Liver (tissue), 9 donors: ENCODE results near the gene CNOT3. TPM values are rescaled to one million over a fixed set of nuclear protein-coding genes. Genes with fewer than 3 reads are reported as not detected.

ENCODE experiments used
- DNase-seq: peaks from one replicate; pipeline ENCODE4 v3.0.0-alpha.2; 2017; ENCODE audit warnings: low spot score
- H3K27ac ChIP-seq, 2 donors: one replicate each; pipeline ENCODE4 v1.7.0; 2013; ENCODE audit warnings: inconsistent platforms in 2 of 2, low read length in 2 of 2, control low read depth in 1 of 2, low read depth in 1 of 2, mild to moderate bottlenecking in 1 of 2
- H3K27me3 ChIP-seq, 4 donors: one replicate each; pipeline versions ENCODE4 v1.6.1 to v1.7.0; 2013; ENCODE audit warnings: low read length in 3 of 4, inconsistent platforms in 1 of 4, mild to moderate bottlenecking in 1 of 4, moderate library complexity in 1 of 4; ENCODE audit not compliant: control insufficient read depth in 4 of 4, insufficient read depth in 4 of 4
- H3K36me3 ChIP-seq, 4 donors: one replicate each; pipeline versions ENCODE4 v1.6.1 to v1.7.0; 2013; ENCODE audit warnings: low read length in 3 of 4, mild to moderate bottlenecking in 3 of 4, low read depth in 1 of 4, moderate library complexity in 1 of 4; ENCODE audit not compliant: control insufficient read depth in 4 of 4, insufficient read depth in 3 of 4
- H3K4me1 ChIP-seq, 4 donors: one replicate each; pipeline versions ENCODE4 v1.6.1 to v1.7.0; 2013; ENCODE audit warnings: low read length in 3 of 4, mild to moderate bottlenecking in 3 of 4, moderate library complexity in 1 of 4; ENCODE audit not compliant: control insufficient read depth in 4 of 4, insufficient read depth in 4 of 4
- H3K4me3 ChIP-seq, 3 donors: one replicate each; pipeline versions ENCODE4 v1.6.1 to v1.7.0; 2013; ENCODE audit warnings: low read length in 3 of 3, control low read depth in 1 of 3, low read depth in 1 of 3, mild to moderate bottlenecking in 1 of 3
- H3K9ac ChIP-seq, 2 donors: one replicate each; pipeline ENCODE4 v1.7.0; 2013; ENCODE audit warnings: low read length in 2 of 2, mild to moderate bottlenecking in 2 of 2, moderate library complexity in 2 of 2, control low read depth in 1 of 2, low read depth in 1 of 2
- H3K9me3 ChIP-seq, 4 donors: one replicate each; pipeline versions ENCODE4 v1.6.1 to v1.7.0; 2013; ENCODE audit warnings: low read length in 3 of 4; ENCODE audit not compliant: control insufficient read depth in 4 of 4
- ATF3 ChIP-seq: IDR thresholded peaks from 2 replicates; pipeline ENCODE4 v1.6.1; 2016; ENCODE audit warnings: antibody characterized with exemption
- EGR1 ChIP-seq, 2 donors: IDR thresholded peaks; 2 replicates each; pipeline ENCODE4 v1.6.1; 2016 to 2018; ENCODE audit warnings: antibody characterized with exemption in 2 of 2, low read depth in 2 of 2
- FOXA1 ChIP-seq: IDR thresholded peaks from 2 replicates; pipeline ENCODE4 v1.6.1; 2016; ENCODE audit warnings: antibody characterized with exemption
- FOXA2 ChIP-seq: IDR thresholded peaks from 2 replicates; pipeline ENCODE4 v1.6.1; 2016; ENCODE audit warnings: antibody characterized with exemption
- GABPA ChIP-seq, 2 donors: IDR thresholded peaks in 1 of 2; conservative IDR thresholded peaks in 1 of 2; 2 replicates each; pipeline ENCODE4 v1.6.1; 2016; ENCODE audit warnings: antibody characterized with exemption in 2 of 2, mild to moderate bottlenecking in 1 of 2, moderate library complexity in 1 of 2
- HNF4A ChIP-seq, 2 donors: conservative IDR thresholded peaks; 2 replicates each; pipeline ENCODE4 v1.6.1; 2016; ENCODE audit warnings: antibody characterized with exemption in 2 of 2, mild to moderate bottlenecking in 2 of 2
- HNF4G ChIP-seq: IDR thresholded peaks from 2 replicates; pipeline ENCODE4 v1.6.1; 2016; ENCODE audit warnings: antibody characterized with exemption
- JUND ChIP-seq, 2 donors: IDR thresholded peaks; 2 replicates each; pipeline ENCODE4 v1.6.1; 2016; ENCODE audit warnings: antibody characterized with exemption in 2 of 2
- NR2F2 ChIP-seq: IDR thresholded peaks from 2 replicates; pipeline ENCODE4 v1.6.1; 2016; ENCODE audit warnings: antibody characterized with exemption
- RAD21 ChIP-seq, 2 donors: IDR thresholded peaks; 2 replicates each; pipeline ENCODE4 v1.6.1; 2016; ENCODE audit warnings: antibody characterized with exemption in 2 of 2, mild to moderate bottlenecking in 2 of 2
- REST ChIP-seq: IDR thresholded peaks from 2 replicates; pipeline ENCODE4 v1.6.1; 2016; ENCODE audit warnings: antibody characterized with exemption, mild to moderate bottlenecking
- RXRA ChIP-seq, 2 donors: IDR thresholded peaks; 2 replicates each; pipeline ENCODE4 v1.6.1; 2017 to 2018; ENCODE audit warnings: antibody characterized with exemption in 2 of 2, mild to moderate bottlenecking in 1 of 2
- TAF1 ChIP-seq: conservative IDR thresholded peaks from 2 replicates; pipeline ENCODE4 v1.6.1; 2016; ENCODE audit warnings: antibody characterized with exemption, mild to moderate bottlenecking
- YY1 ChIP-seq: IDR thresholded peaks from 2 replicates; pipeline ENCODE4 v1.6.1; 2016; ENCODE audit warnings: antibody characterized with exemption, mild to moderate bottlenecking
- WGBS: extraction: QIAGEN DNeasy Blood & Tissue Kit; methylation state at CpG from one replicate; pipeline ENCODE4 v1.1.7; 2013; 5-methylcytosine and 5-hydroxymethylcytosine counted together
- polyA plus RNA-seq, 2 donors: library from polyadenylated mRNA; stranded (reverse) in 1 of 2; unstranded in 1 of 2; fragments of 200-250 nt in 1 of 2; fragments of >200 nt in 1 of 2; fragmentation: Nextera tagmentation in 1 of 2; extraction: Ambion mirVana in 1 of 2; gene quantifications; one replicate each; pipeline versions ENCODE4 v1.2.1 to v1.2.3, GENCODE V29; 2013 to 2015
- total RNA-seq, 2 donors: library from RNA; depleted of rRNA; stranded (reverse); fragments of >200 nt; gene quantifications; one replicate each; pipeline ENCODE4 v1.2.3, GENCODE V29; 2014
- TF ChIP-seq, protein P1 (sequence below): IDR thresholded peaks from 2 replicates; pipeline ENCODE4 v1.6.1; 2016; ENCODE audit warnings: antibody characterized with exemption
- TF ChIP-seq, protein P2 (sequence below): fragments of 150-350 bp; IDR thresholded peaks from 2 replicates; pipeline ENCODE4 v1.5.1; 2017; ENCODE audit warnings: improper control_type of control experiment, low read depth, low read length; ENCODE audit not compliant: missing input control
- TF ChIP-seq, protein P3 (sequence below): IDR thresholded peaks from 2 replicates; pipeline ENCODE4 v1.6.1; 2016; ENCODE audit warnings: antibody characterized with exemption
- donor health status: healthy.
- donor health status: healthy.
- donor health status: healthy.
- donor health status: healthy.
- donor health status: healthy.

CNOT3 gene
- total and polyA plus RNA-seq, 4 donors, result 3.7 to 13.0 (median 9.1) TPM

DNA sequence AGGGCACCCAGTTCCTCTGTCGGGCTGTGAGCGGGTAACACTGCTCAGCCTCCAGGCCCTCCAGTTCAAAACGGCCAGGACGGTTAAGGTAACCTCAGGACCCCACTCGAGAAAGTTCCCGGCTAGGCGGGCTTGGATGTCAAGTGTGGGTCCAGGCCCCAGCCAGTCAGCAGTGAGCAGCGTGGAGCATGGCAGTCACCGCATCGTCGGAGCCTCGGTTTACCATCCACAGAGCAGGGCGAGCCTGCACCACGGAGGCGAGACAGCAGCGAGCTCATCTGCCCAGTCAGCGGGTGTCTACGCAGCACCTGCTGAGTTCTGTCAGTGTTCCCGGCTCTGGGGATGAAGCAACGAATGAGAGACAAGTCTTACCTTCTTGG lies 8.0 kb upstream of the CNOT3 start:
- Histone ChIP-seq H3K9me3 (no peaks in the 10 kb centered on the region), H3K4me1 (no peaks in the 10 kb centered on the region), H3K36me3 (peaks cover 7 to 65% (median 27%) of the 10 kb centered on the region in 4 donors), H3K9ac (no peak overlapping the region), H3K4me3 (no peak overlapping the region), H3K27me3 (no peaks in the 10 kb centered on the region), H3K27ac (no peak overlapping the region)
- 98% methylated on average over 20 of the region's 20 CpGs for WGBS
- TF ChIP-seq FOXA1 (no peak), GABPA (IDR thresholded peaks at IDR 0.05 in 1 of 2, conservative IDR thresholded peaks at IDR 0.05 in 1 of 2) (no peak), HNF4A (conservative IDR thresholded peaks at IDR 0.05) (no peak), HNF4G (no peak), REST (no peak), TAF1 (no peak), FOXA2 (no peak), EGR1 (IDR thresholded peaks at IDR 0.05; ENCODE audit: low read depth in 2 of 2) (no peak), JUND (IDR thresholded peaks at IDR 0.05) (no peak), RAD21 (IDR thresholded peaks at IDR 0.05) (no peak), ATF3 (no peak), NR2F2 (no peak)
- TF ChIP-seq, protein P1, sequence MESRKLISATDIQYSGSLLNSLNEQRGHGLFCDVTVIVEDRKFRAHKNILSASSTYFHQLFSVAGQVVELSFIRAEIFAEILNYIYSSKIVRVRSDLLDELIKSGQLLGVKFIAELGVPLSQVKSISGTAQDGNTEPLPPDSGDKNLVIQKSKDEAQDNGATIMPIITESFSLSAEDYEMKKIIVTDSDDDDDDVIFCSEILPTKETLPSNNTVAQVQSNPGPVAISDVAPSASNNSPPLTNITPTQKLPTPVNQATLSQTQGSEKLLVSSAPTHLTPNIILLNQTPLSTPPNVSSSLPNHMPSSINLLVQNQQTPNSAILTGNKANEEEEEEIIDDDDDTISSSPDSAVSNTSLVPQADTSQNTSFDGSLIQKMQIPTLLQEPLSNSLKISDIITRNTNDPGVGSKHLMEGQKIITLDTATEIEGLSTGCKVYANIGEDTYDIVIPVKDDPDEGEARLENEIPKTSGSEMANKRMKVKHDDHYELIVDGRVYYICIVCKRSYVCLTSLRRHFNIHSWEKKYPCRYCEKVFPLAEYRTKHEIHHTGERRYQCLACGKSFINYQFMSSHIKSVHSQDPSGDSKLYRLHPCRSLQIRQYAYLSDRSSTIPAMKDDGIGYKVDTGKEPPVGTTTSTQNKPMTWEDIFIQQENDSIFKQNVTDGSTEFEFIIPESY, result no peak
- TF ChIP-seq, protein P2, sequence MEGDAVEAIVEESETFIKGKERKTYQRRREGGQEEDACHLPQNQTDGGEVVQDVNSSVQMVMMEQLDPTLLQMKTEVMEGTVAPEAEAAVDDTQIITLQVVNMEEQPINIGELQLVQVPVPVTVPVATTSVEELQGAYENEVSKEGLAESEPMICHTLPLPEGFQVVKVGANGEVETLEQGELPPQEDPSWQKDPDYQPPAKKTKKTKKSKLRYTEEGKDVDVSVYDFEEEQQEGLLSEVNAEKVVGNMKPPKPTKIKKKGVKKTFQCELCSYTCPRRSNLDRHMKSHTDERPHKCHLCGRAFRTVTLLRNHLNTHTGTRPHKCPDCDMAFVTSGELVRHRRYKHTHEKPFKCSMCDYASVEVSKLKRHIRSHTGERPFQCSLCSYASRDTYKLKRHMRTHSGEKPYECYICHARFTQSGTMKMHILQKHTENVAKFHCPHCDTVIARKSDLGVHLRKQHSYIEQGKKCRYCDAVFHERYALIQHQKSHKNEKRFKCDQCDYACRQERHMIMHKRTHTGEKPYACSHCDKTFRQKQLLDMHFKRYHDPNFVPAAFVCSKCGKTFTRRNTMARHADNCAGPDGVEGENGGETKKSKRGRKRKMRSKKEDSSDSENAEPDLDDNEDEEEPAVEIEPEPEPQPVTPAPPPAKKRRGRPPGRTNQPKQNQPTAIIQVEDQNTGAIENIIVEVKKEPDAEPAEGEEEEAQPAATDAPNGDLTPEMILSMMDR, result no peak
- no peak for DNase-seq

DNA sequence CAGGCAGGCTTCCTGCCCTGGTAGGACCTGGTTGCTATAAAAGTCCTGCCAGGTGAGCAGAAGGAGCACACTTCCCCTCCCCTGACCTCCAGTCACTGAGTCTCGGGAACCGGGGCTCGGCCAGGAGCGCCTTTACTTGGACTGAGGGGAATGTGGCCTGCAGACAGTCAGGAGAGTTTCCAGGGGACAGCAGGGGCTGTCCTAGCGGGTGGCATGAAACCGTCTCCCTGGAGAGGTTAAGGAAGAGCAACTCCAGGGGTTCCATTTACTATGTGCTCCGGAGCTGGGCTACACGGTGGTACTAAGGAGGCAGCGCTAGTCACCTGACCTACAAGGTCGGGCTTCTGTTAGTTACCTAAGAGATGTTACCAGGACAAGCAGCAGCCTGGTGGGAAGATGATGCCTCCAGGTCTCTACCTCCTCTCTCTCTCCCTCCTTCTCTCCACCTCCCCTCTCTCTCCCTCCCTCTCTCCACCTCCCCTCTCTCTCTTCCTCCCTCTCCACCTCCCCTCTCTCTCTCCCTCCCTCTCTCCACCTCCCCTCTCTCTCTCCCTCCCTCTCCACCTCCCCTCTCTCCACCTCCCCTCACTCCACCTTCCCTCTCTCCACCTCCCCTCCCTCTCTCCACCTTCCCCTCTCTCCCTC lies 4.1 kb upstream of the CNOT3 start:
- no peak overlapping the region for H3K27ac ChIP-seq
- 89% methylated on average over 10 of the region's 10 CpGs for WGBS
- H3K4me3 ChIP-seq, result no peak overlapping the region
- TF ChIP-seq RXRA (IDR thresholded peaks at IDR 0.05), result no peak
- TF ChIP-seq ATF3, result no peak
- TF ChIP-seq JUND (IDR thresholded peaks at IDR 0.05), result no peak
- no peak for TF ChIP-seq YY1
- no peak for TF ChIP-seq NR2F2
- no peak for TF ChIP-seq TAF1
- TF ChIP-seq, protein P3, sequence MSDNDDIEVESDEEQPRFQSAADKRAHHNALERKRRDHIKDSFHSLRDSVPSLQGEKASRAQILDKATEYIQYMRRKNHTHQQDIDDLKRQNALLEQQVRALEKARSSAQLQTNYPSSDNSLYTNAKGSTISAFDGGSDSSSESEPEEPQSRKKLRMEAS, result no peak
- no peak for TF ChIP-seq HNF4A (conservative IDR thresholded peaks at IDR 0.05)
- no peak for TF ChIP-seq FOXA2
- H3K27me3 ChIP-seq, result no peaks in the 10 kb centered on the region
- H3K9me3 ChIP-seq, result no peaks in the 10 kb centered on the region
- H3K9ac ChIP-seq, result no peak overlapping the region
- peaks cover 1 to 16% (median 10%) of the 10 kb centered on the region in 4 donors for H3K4me1 ChIP-seq
- DNase-seq, result peak; percentile 86
- peaks cover 4 to 31% (median 12%) of the 10 kb centered on the region in 4 donors for H3K36me3 ChIP-seq
